IMR-90 (cell line): ENCODE data around the gene NTPCR. TPM values are rescaled to one million over a fixed set of nuclear protein-coding genes. Genes with fewer than 3 reads are reported as not detected.

Source experiments
- ATAC-seq: fragments of 200-7000 bp; cut with Tn5 transposase; 2 replicates; pipeline ENCODE4 v1.9.1; 2020; ENCODE audit warnings: low read depth, mild to moderate bottlenecking, moderate library complexity
- BruUV-seq: library from RNA; stranded (reverse); fragments of 400-500 nt; replicated peaks from 2 replicates; lab custom pipeline; 2021; lab: Mats Ljungman, UMichigan
- CTCF ChIA-PET: fragments of 300-600 bp; formaldehyde crosslinking; extraction: SDS; loops from one replicate; lab custom pipeline; 2021; ENCODE audit warnings: antibody characterized with exemption; lab: Yijun Ruan, JAX
- POLR2A ChIA-PET: fragments of 300-600 bp; sonication (Branson Sonifier 250); formaldehyde crosslinking; loops from one replicate; lab custom pipeline; 2022; ENCODE audit warnings: antibody characterized with exemption; ENCODE audit not compliant: unreplicated experiment; lab: Charles Lee
- DNase-seq: peaks from one replicate; pipeline ENCODE4 v3.0.0; 2013
- H2AFZ ChIP-seq: replicated peaks from 2 replicates; pipeline ENCODE3; 2013; ENCODE audit warnings: low read length, mild to moderate bottlenecking; ENCODE audit not compliant: poor library complexity
- H2AK5ac ChIP-seq: 2 replicates; pipeline ENCODE4 v1.6.1; 2013; ENCODE audit warnings: low read depth, low read length, inconsistent platforms
- H2AK9ac ChIP-seq: replicated peaks from 2 replicates; pipeline ENCODE3; 2013; ENCODE audit warnings: mild to moderate bottlenecking, low read depth, low read length, moderate library complexity; ENCODE audit not compliant: poor library complexity
- H2BK120ac ChIP-seq: 2 replicates; pipeline ENCODE4 v1.6.1; 2013; ENCODE audit warnings: low read depth, low read length, inconsistent platforms
- H2BK15ac ChIP-seq: 3 replicates; pipeline ENCODE4 v1.6.1; 2013; ENCODE audit warnings: low read depth, low read length, inconsistent platforms
- H2BK20ac ChIP-seq: 2 replicates; pipeline ENCODE4 v1.6.1; 2013; ENCODE audit warnings: low read depth, mild to moderate bottlenecking, inconsistent platforms, low read length, moderate library complexity
- H2BK5ac ChIP-seq: 2 replicates; pipeline ENCODE4 v1.6.1; 2013; ENCODE audit warnings: mild to moderate bottlenecking, low read depth, low read length, inconsistent platforms; ENCODE audit not compliant: poor library complexity, severe bottlenecking
- H3K14ac ChIP-seq: replicated peaks from 2 replicates; pipeline ENCODE4 v1.6.1; 2013; ENCODE audit warnings: low read depth, low read length, inconsistent platforms
- H3K18ac ChIP-seq: 2 replicates; pipeline ENCODE4 v1.6.1; 2013; ENCODE audit warnings: low read depth, low read length, control low read depth
- H3K23ac ChIP-seq: 2 replicates; pipeline ENCODE4 v1.6.1; 2013; ENCODE audit warnings: low read depth, low read length, inconsistent platforms
- H3K27ac ChIP-seq: 2 replicates; pipeline ENCODE4 v1.5.1; 2013; ENCODE audit warnings: mild to moderate bottlenecking, control low read depth, low read length; ENCODE audit not compliant: insufficient read depth
- H3K27me3 ChIP-seq: 2 replicates; pipeline ENCODE4 v1.6.1; 2013; ENCODE audit warnings: low read length; ENCODE audit not compliant: control insufficient read depth, insufficient read depth
- H3K36me3 ChIP-seq: 2 replicates; pipeline ENCODE4 v1.6.1; 2013; ENCODE audit warnings: low read length, mixed read lengths; ENCODE audit not compliant: control insufficient read depth, insufficient read depth
- H3K4ac ChIP-seq: 2 replicates; pipeline ENCODE4 v1.6.1; 2013; ENCODE audit warnings: low read depth, low read length, inconsistent platforms
- H3K4me1 ChIP-seq: 2 replicates; pipeline ENCODE4 v1.6.1; 2013; ENCODE audit warnings: low read length, mixed read lengths; ENCODE audit not compliant: control insufficient read depth, insufficient read depth
- H3K4me2 ChIP-seq: 2 replicates; pipeline ENCODE4 v1.6.1; 2013; ENCODE audit warnings: low read depth, mild to moderate bottlenecking, control low read depth, low read length, moderate library complexity
- H3K4me3 ChIP-seq: 2 replicates; pipeline ENCODE4 v1.5.1; 2013; ENCODE audit warnings: low read depth, mild to moderate bottlenecking, control low read depth, low read length, moderate library complexity; ENCODE audit not compliant: insufficient read depth
- H3K56ac ChIP-seq: 2 replicates; pipeline ENCODE4 v1.6.1; 2013; ENCODE audit warnings: low read length, inconsistent platforms; ENCODE audit not compliant: insufficient read depth; ENCODE audit errors: extremely low read depth
- H3K79me1 ChIP-seq, 2 experiments: 2 replicates each; pipeline ENCODE4 v1.6.1; 2013; ENCODE audit warnings: low read length in 2 of 2, inconsistent platforms in 1 of 2, low read depth in 1 of 2
- H3K9ac ChIP-seq: 2 replicates; pipeline ENCODE4 v1.6.1; 2013; ENCODE audit warnings: low read depth, low read length, control low read depth
- H3K9me1 ChIP-seq: 2 replicates; pipeline ENCODE4 v1.6.1; 2013; ENCODE audit warnings: low read length, inconsistent platforms; ENCODE audit not compliant: insufficient read depth
- H3K9me3 ChIP-seq: 2 replicates; pipeline ENCODE4 v1.6.1; 2013; ENCODE audit warnings: low read length; ENCODE audit not compliant: control insufficient read depth, insufficient read depth
- H4K20me1 ChIP-seq: 2 replicates; pipeline ENCODE4 v1.6.1; 2013; ENCODE audit warnings: low read length, inconsistent platforms; ENCODE audit not compliant: insufficient read depth
- H4K5ac ChIP-seq: 2 replicates; pipeline ENCODE4 v1.6.1; 2013; ENCODE audit warnings: mild to moderate bottlenecking, low read depth, low read length, control low read depth
- H4K8ac ChIP-seq, 2 experiments: 2 replicates each; pipeline ENCODE4 v1.6.1; 2013; ENCODE audit warnings: low read depth in 2 of 2, low read length in 2 of 2, control low read depth in 1 of 2, inconsistent platforms in 1 of 2
- H4K91ac ChIP-seq: 2 replicates; pipeline ENCODE4 v1.6.1; 2013; ENCODE audit warnings: low read depth, low read length, inconsistent platforms; ENCODE audit not compliant: insufficient read depth
- BHLHE40 ChIP-seq: fragments of 150-350 bp; IDR thresholded peaks from 2 replicates; pipeline ENCODE4 v1.6.1; 2016; ENCODE audit warnings: mild to moderate bottlenecking, low read depth, low read length
- CHD1 ChIP-seq: IDR thresholded peaks from 2 replicates; pipeline ENCODE4 v1.6.1; 2012; ENCODE audit warnings: low read depth, low read length, improper control_type of control experiment
- CTCF ChIP-seq: conservative IDR thresholded peaks from 2 replicates; pipeline ENCODE4 v1.5.1; 2012; ENCODE audit warnings: mild to moderate bottlenecking, low read depth, low read length, improper control_type of control experiment
- ELK1 ChIP-seq: fragments of 150-350 bp; IDR thresholded peaks from 2 replicates; pipeline ENCODE4 v1.6.1; 2016; ENCODE audit warnings: low read depth, mild to moderate bottlenecking, low read length, moderate library complexity, borderline replicate concordance
- FOS ChIP-seq: fragments of 150-350 bp; IDR thresholded peaks from 2 replicates; pipeline ENCODE4 v1.6.1; 2016; ENCODE audit warnings: low read depth, low read length
- MAFK ChIP-seq: IDR thresholded peaks from 2 replicates; pipeline ENCODE4 v1.6.1; 2012; ENCODE audit warnings: low read depth, low read length, improper control_type of control experiment
- MXI1 ChIP-seq: IDR thresholded peaks from 2 replicates; pipeline ENCODE4 v1.6.1; 2012; ENCODE audit warnings: low read depth, mild to moderate bottlenecking, low read length, moderate library complexity, borderline replicate concordance
- NFE2L2 ChIP-seq: fragments of 150-350 bp; IDR thresholded peaks from 2 replicates; pipeline ENCODE4 v1.6.1; 2016; ENCODE audit warnings: low read depth, mild to moderate bottlenecking, low read length
- RAD21 ChIP-seq: IDR thresholded peaks from 2 replicates; pipeline ENCODE4 v1.6.1; 2012; ENCODE audit warnings: low read length, improper control_type of control experiment
- RCOR1 ChIP-seq: IDR thresholded peaks from 2 replicates; pipeline ENCODE4 v1.6.1; 2012; ENCODE audit warnings: mild to moderate bottlenecking, low read length, improper control_type of control experiment; ENCODE audit not compliant: insufficient replicate concordance
- SMC3 ChIP-seq: fragments of 150-350 bp; IDR thresholded peaks from 2 replicates; pipeline ENCODE4 v1.6.1; 2016; ENCODE audit warnings: low read depth, mild to moderate bottlenecking, antibody characterized with exemption, low read length, moderate library complexity
- USF2 ChIP-seq: fragments of 150-350 bp; IDR thresholded peaks from 2 replicates; pipeline ENCODE4 v1.6.1; 2017; ENCODE audit warnings: mild to moderate bottlenecking, antibody characterized with exemption, low read length, low read depth
- WGBS, 2 experiments: methylation state at CpG; one replicate each; pipeline versions ENCODE4 v1.1.5 to v1.1.7; 2013; ENCODE audit warnings: missing lambda C conversion rate in 2 of 2; ENCODE audit not compliant: insufficient read length in 1 of 2; ENCODE audit errors: extremely low coverage in 2 of 2; 5-methylcytosine and 5-hydroxymethylcytosine counted together
- dilution Hi-C: fragments of 300-500 bp; cut with HindIII; formaldehyde crosslinking; loops from one replicate; pipeline ENCODE4 v1.14.3; 2018; ENCODE audit warnings: low sequenced_read_pairs; ENCODE audit not compliant: unreplicated experiment
- in situ Hi-C: fragments of 300-500 bp; cut with MboI; formaldehyde crosslinking; loops from 3 replicates; pipeline ENCODE4 v1.14.3; 2019; ENCODE audit warnings: low sequenced_read_pairs, inconsistent platforms, mixed read lengths
- intact Hi-C: fragments of 100-400 bp; cut with micrococcal nuclease; formaldehyde crosslinking; loops from 2 replicates; pipeline ENCODE4 v1.10.0; 2022
- polyA plus RNA-seq, 3 experiments: library from polyadenylated mRNA; depleted of rRNA; stranded (reverse); fragments of >200 nt; gene quantifications; 2 replicates each; pipeline ENCODE4 v1.2.3, GENCODE V29; 2012; ENCODE audit warnings: low replicate concordance in 1 of 3
- total RNA-seq: library from RNA; depleted of rRNA; stranded (reverse); fragments of >200 nt; gene quantifications from 2 replicates; pipeline ENCODE4 v1.2.3, GENCODE V29; 2012

The NTPCR gene
- total and polyA plus RNA-seq, 2 of the 4 experiments (the other 2 are of a cell fraction), result 13.3 to 16.5 TPM

- H2AK9ac ChIP-seq, result no peak overlapping the region
- H3K4me3 ChIP-seq, result no peak overlapping the region
- peak overlapping the region; percentile 59; the same call in 1 of the 2 replicates for H2AK5ac ChIP-seq
- peak overlapping the region; percentile 10; the same call in 1 of the 2 replicates for H3K4ac ChIP-seq
- ChIA-PET POLR2A (no interaction called here), CTCF (interaction anchor here (1.6 kb wide), 1 partner anchor 10 kb away, joined by 3 read pairs; no protein-coding TSS in a partner anchor)
- no peak overlapping the region for H3K27ac ChIP-seq
- no peak overlapping the region; the same call in 1 of the 2 replicates for H4K91ac ChIP-seq
- peaks cover 8% of the 10 kb centered on the region for H3K9me1 ChIP-seq
- no peaks in the 10 kb centered on the region for H4K20me1 ChIP-seq
- WGBS, 2 experiments, result no CpG with 5 or more reads among the region's 3 CpGs
- H2BK5ac ChIP-seq, result no peak overlapping the region
- no peak overlapping the region for H3K56ac ChIP-seq
- dilution Hi-C loops (no loop called here), in situ Hi-C loops (no loop called here), intact Hi-C loops (no loop called here)
- no peaks in the 10 kb centered on the region for H3K27me3 ChIP-seq
- DNase-seq (peak; percentile 16), ATAC-seq (no peak; the same call in 1 of the 2 replicates)
- H3K4me2 ChIP-seq, result no peak overlapping the region
- H3K23ac ChIP-seq, result no peak overlapping the region
- TF ChIP-seq ELK1 (no peak), RCOR1 (no peak), NFE2L2 (no peak), CTCF (no peak), BHLHE40 (no peak), SMC3 (no peak), MXI1 (no peak), FOS (no peak), RAD21 (no peak), CHD1 (no peak), USF2 (no peak), MAFK (no peak)
- H2AFZ ChIP-seq, result no peak overlapping the region
- H3K9me3 ChIP-seq, result no peaks in the 10 kb centered on the region
- no peaks in the 10 kb centered on the region for H3K79me1 ChIP-seq
- peak overlapping the region; percentile 57; the same call in 1 of the 2 replicates for H2BK120ac ChIP-seq
- no peak overlapping the region; the same call in 1 of the 2 replicates for H4K5ac ChIP-seq
- peak overlapping the region; percentile 11; the same call in 1 of the 2 replicates for H3K18ac ChIP-seq
- no TSS peak for BruUV-seq
- H3K9ac ChIP-seq, result no peak overlapping the region
- H3K4me1 ChIP-seq, result peaks cover 8% of the 10 kb centered on the region; the same call in 1 of the 2 replicates
- H2BK15ac ChIP-seq, result no peak overlapping the region
- peak overlapping the region; percentile 24; the same call in 1 of the 2 replicates for H2BK20ac ChIP-seq
- no peaks in the 10 kb centered on the region for H3K36me3 ChIP-seq
- no peak overlapping the region; a peak in 1 of 4 replicates for H4K8ac ChIP-seq
- no peak overlapping the region for H3K14ac ChIP-seq
Observed at GRCh38 chr1:233006541-233006973, 56.1 kb downstream of the NTPCR start.
